ENCODE data around the gene SPECC1L.
"Not testable (repeated sequence)": the region's sequence is repeated elsewhere in the genome, so short reads cannot be mapped to it uniquely, and the experiment has no call there.

Gene SPECC1L

GRCh38 chr22:24270556-24271385 is at the start of gene SPECC1L:
TSS of gene SPECC1L (plus strand) at chr22:24270831. CDS start at chr22:24302232, 31,401 bp downstream.
- DNase-seq = peak; percentile 56

- DNase-seq = no peak
Measured at GRCh38 chr22:24224468-24224867, 46.2 kb upstream of the SPECC1L start.

GRCh38 chr22:24225044-24225601 is 45.5 kb upstream of the SPECC1L start:
- DNase-seq = no peak

- no peak for DNase-seq
Measured at GRCh38 chr22:24225951-24226350, 44.7 kb upstream of the SPECC1L start.

GRCh38 chr22:24230911-24231656 is 39.5 kb upstream of the SPECC1L start:
- DNase-seq = no peak

GRCh38 chr22:24231706-24232105 is 38.9 kb upstream of the SPECC1L start:
- no peak for DNase-seq

GRCh38 chr22:24232124-24232523 is 38.5 kb upstream of the SPECC1L start:
- no peak for DNase-seq

- no peak for DNase-seq
Measured at GRCh38 chr22:24232725-24233124, 37.9 kb upstream of the SPECC1L start.

GRCh38 chr22:24233235-24233634 is 37.4 kb upstream of the SPECC1L start:
- DNase-seq = no peak

GRCh38 chr22:24233816-24234215 is 36.8 kb upstream of the SPECC1L start:
- no peak for DNase-seq

- DNase-seq = no peak
Measured at GRCh38 chr22:24235315-24235714, 35.3 kb upstream of the SPECC1L start.

- no peak for DNase-seq
Measured at GRCh38 chr22:24236656-24237055, 34.0 kb upstream of the SPECC1L start.

GRCh38 chr22:24238101-24238694 is 32.4 kb upstream of the SPECC1L start:
- not testable (repeated sequence) for DNase-seq

- no peak for DNase-seq
Measured at GRCh38 chr22:24240381-24240780, 30.2 kb upstream of the SPECC1L start.

- DNase-seq = not testable (repeated sequence)
Measured at GRCh38 chr22:24240985-24241692, 29.5 kb upstream of the SPECC1L start.

- peak; percentile 48 for DNase-seq
Measured at GRCh38 chr22:24243417-24243816, 27.2 kb upstream of the SPECC1L start.

- peak; percentile 7 for DNase-seq
Measured at GRCh38 chr22:24244144-24244787, 26.4 kb upstream of the SPECC1L start.

GRCh38 chr22:24245030-24245431 is 25.6 kb upstream of the SPECC1L start, which contains the start of gene GGT5:
TSS of gene GGT5 (minus strand) at chr22:24245082. CDS start at chr22:24244725, 357 bp downstream.
- DNase-seq = not testable (repeated sequence)

- DNase-seq = not testable (repeated sequence)
Measured at GRCh38 chr22:24245584-24246561, 24.8 kb upstream of the SPECC1L start.

- no peak for DNase-seq
Measured at GRCh38 chr22:24247011-24247507, 23.6 kb upstream of the SPECC1L start.

All from DMS 273 treated with DMSO at 0.1 percent for 48 hours (cell line).